Measurements from ENCODE around the gene MYO9B.

- TF ChIP-seq CTCF (IDR thresholded peaks at IDR 0.05): no peak
- no peak for TF ChIP-seq POLR2A (IDR thresholded peaks at IDR 0.05)
Observed at GRCh38 chr19:17137417-17137816, 61.8 kb downstream of the MYO9B start.

All from right lobe of liver (tissue), 4 donors.